HepG2 (cell line): ENCODE results near the gene PIANP. TPM values are rescaled to one million over a fixed set of nuclear protein-coding genes. Genes with fewer than 3 reads are reported as not detected.
A peak's percentile ranks its signal among the peaks of the same experiment; 100 is the strongest.

Experiments used
- CC2D1A ChIP-seq: sonication (generic); formaldehyde crosslinking; IDR thresholded peaks from 2 replicates; pipeline ENCODE4 v1.8.1; 2023; ENCODE audit warnings: mild to moderate bottlenecking, missing genetic modification reagents
- DNMT3B ChIP-seq: conservative IDR thresholded peaks from 2 replicates; pipeline ENCODE4 v1.6.1; 2016; ENCODE audit warnings: missing biosample characterization, control low read depth
- ELK4 ChIP-seq: sonication (generic); formaldehyde crosslinking; IDR thresholded peaks from 2 replicates; pipeline ENCODE4 v1.9.0; 2021; ENCODE audit warnings: missing genetic modification reagents, borderline replicate concordance
- ISX ChIP-seq: sonication (generic); formaldehyde crosslinking; conservative IDR thresholded peaks from 2 replicates; pipeline ENCODE4 v1.5.0; 2020; ENCODE audit warnings: missing genetic modification reagents
- MTA3 ChIP-seq: sonication (generic); formaldehyde crosslinking; IDR thresholded peaks from 2 replicates; pipeline ENCODE4 v1.4.0; 2020; ENCODE audit warnings: missing genetic modification reagents
- MTF1 ChIP-seq: sonication (generic); formaldehyde crosslinking; IDR thresholded peaks from 2 replicates; pipeline ENCODE4 v1.5.0; 2020; ENCODE audit warnings: missing genetic modification reagents
- NAIF1 ChIP-seq: sonication (generic); formaldehyde crosslinking; IDR thresholded peaks from 2 replicates; pipeline ENCODE4 v1.5.0; 2020; ENCODE audit warnings: mild to moderate bottlenecking, missing genetic modification reagents, borderline replicate concordance
- NCOA5 ChIP-seq: sonication (generic); formaldehyde crosslinking; IDR thresholded peaks from 2 replicates; pipeline ENCODE4 v1.4.0; 2020; ENCODE audit warnings: missing genetic modification reagents
- PHF8 ChIP-seq: sonication (generic); formaldehyde crosslinking; IDR thresholded peaks from 2 replicates; pipeline ENCODE4 v1.5.0; 2020; ENCODE audit warnings: missing genetic modification reagents
- SNAPC2 ChIP-seq: sonication (generic); formaldehyde crosslinking; IDR thresholded peaks from 2 replicates; pipeline ENCODE4 v1.8.1; 2022; ENCODE audit warnings: mild to moderate bottlenecking, missing genetic modification reagents
- TERF1 ChIP-seq: sonication (generic); formaldehyde crosslinking; IDR thresholded peaks from 2 replicates; pipeline ENCODE4 v1.8.0; 2022; ENCODE audit warnings: mild to moderate bottlenecking, missing genetic modification reagents, moderate library complexity
- ZBTB7B ChIP-seq: sonication (generic); formaldehyde crosslinking; IDR thresholded peaks from 2 replicates; pipeline ENCODE4 v1.4.0; 2020; ENCODE audit warnings: missing genetic modification reagents
- ZIK1 ChIP-seq: sonication (generic); formaldehyde crosslinking; IDR thresholded peaks from 2 replicates; pipeline ENCODE4 v1.5.0; 2020; ENCODE audit warnings: mild to moderate bottlenecking, low read depth, missing genetic modification reagents, borderline replicate concordance
- ZMAT5 ChIP-seq: sonication (generic); formaldehyde crosslinking; IDR thresholded peaks from 2 replicates; pipeline ENCODE4 v1.5.0; 2020; ENCODE audit warnings: mild to moderate bottlenecking, low read depth, missing genetic modification reagents, borderline replicate concordance
- ZNF383 ChIP-seq: sonication (generic); formaldehyde crosslinking; IDR thresholded peaks from 2 replicates; pipeline ENCODE4 v1.4.0; 2020; ENCODE audit warnings: missing genetic modification reagents, mild to moderate bottlenecking, borderline replicate concordance
- ZNF570 ChIP-seq: sonication (generic); formaldehyde crosslinking; IDR thresholded peaks from 2 replicates; pipeline ENCODE4 v1.4.0; 2020; ENCODE audit warnings: mild to moderate bottlenecking, missing genetic modification reagents, borderline replicate concordance
- ZNF605 ChIP-seq: sonication (generic); formaldehyde crosslinking; IDR thresholded peaks from 2 replicates; pipeline ENCODE4 v1.8.0; 2022; ENCODE audit warnings: mild to moderate bottlenecking, missing genetic modification reagents
- polyA plus RNA-seq, 8 experiments: library from polyadenylated mRNA; depleted of rRNA in 3 of 8; stranded (reverse) in 7 of 8; unstranded in 1 of 8; fragments of >200 nt; fragmentation: Illumina TruSeq in 4 of 8; extraction: Trizol in 4 of 8; gene quantifications; 2 replicates each; pipeline versions ENCODE4 v1.2.1 to v1.2.3, GENCODE V29; 2011 to 2016; ENCODE audit warnings: low read depth in 4 of 8, missing spikeins in 1 of 8, mixed read lengths in 1 of 8; ENCODE audit not compliant: insufficient read depth in 1 of 8
- total RNA-seq, 5 experiments: library from RNA; depleted of rRNA; stranded (reverse); fragments of >200 nt; fragmentation: Illumina TruSeq; extraction: Trizol; gene quantifications; 2 replicates each; pipeline ENCODE4 v1.2.3, GENCODE V29; 2016; ENCODE audit warnings: low read depth in 1 of 5

PIANP gene
- total and polyA plus RNA-seq, 2 of the 13 experiments (the other 11 are each of a cell fraction or from before 2014, with no cell fraction given) = not detected

GRCh38 chr12:6688999-6689882, 11.4 kb downstream of the PIANP start, which contains the start of gene ZNF384 (continued):
- TF ChIP-seq ZIK1 (no peak; the same call in 1 of the 2 replicates), DNMT3B (CRISPR knock-in tag) (no peak; the same call in 1 of the 2 replicates), NAIF1 (CRISPR knock-in tag) (peak; percentile 95), MTF1 (CRISPR knock-in tag) (no peak), ZNF570 (CRISPR knock-in tag) (no peak), MTA3 (CRISPR knock-in tag) (no peak), ISX (CRISPR knock-in tag) (no peak), ZNF383 (CRISPR knock-in tag) (no peak), CC2D1A (no peak), ZMAT5 (CRISPR knock-in tag) (no peak), ZBTB7B (CRISPR knock-in tag) (peak; percentile 40; the same call in 1 of the 2 replicates), PHF8 (CRISPR knock-in tag) (peak; percentile 21; the same call in 1 of the 2 replicates), ELK4 (CRISPR knock-in tag) (no peak), SNAPC2 (CRISPR knock-in tag) (no peak), NCOA5 (CRISPR knock-in tag) (no peak), TERF1 (CRISPR knock-in tag) (no peak), ZNF605 (peak; percentile 44; the same call in 1 of the 2 replicates)
